IMR-90 (cell line): ENCODE data around the gene ADGRG6. TPM values are rescaled to one million over a fixed set of nuclear protein-coding genes. Genes with fewer than 3 reads are reported as not detected.

Source experiments
- ATAC-seq: fragments of 200-7000 bp; cut with Tn5 transposase; 2 replicates; pipeline ENCODE4 v1.9.1; 2020; ENCODE audit warnings: low read depth, mild to moderate bottlenecking, moderate library complexity
- BruUV-seq: library from RNA; stranded (reverse); fragments of 400-500 nt; replicated peaks from 2 replicates; lab custom pipeline; 2021; lab: Mats Ljungman, UMichigan
- CTCF ChIA-PET: fragments of 300-600 bp; formaldehyde crosslinking; extraction: SDS; loops from one replicate; lab custom pipeline; 2021; ENCODE audit warnings: antibody characterized with exemption; lab: Yijun Ruan, JAX
- POLR2A ChIA-PET: fragments of 300-600 bp; sonication (Branson Sonifier 250); formaldehyde crosslinking; loops from one replicate; lab custom pipeline; 2022; ENCODE audit warnings: antibody characterized with exemption; ENCODE audit not compliant: unreplicated experiment; lab: Charles Lee
- DNase-seq: peaks from one replicate; pipeline ENCODE4 v3.0.0; 2013
- H2AFZ ChIP-seq: replicated peaks from 2 replicates; pipeline ENCODE3; 2013; ENCODE audit warnings: low read length, mild to moderate bottlenecking; ENCODE audit not compliant: poor library complexity
- H2AK5ac ChIP-seq: 2 replicates; pipeline ENCODE4 v1.6.1; 2013; ENCODE audit warnings: low read depth, low read length, inconsistent platforms
- H2AK9ac ChIP-seq: replicated peaks from 2 replicates; pipeline ENCODE3; 2013; ENCODE audit warnings: mild to moderate bottlenecking, low read depth, low read length, moderate library complexity; ENCODE audit not compliant: poor library complexity
- H2BK120ac ChIP-seq: 2 replicates; pipeline ENCODE4 v1.6.1; 2013; ENCODE audit warnings: low read depth, low read length, inconsistent platforms
- H2BK15ac ChIP-seq: 3 replicates; pipeline ENCODE4 v1.6.1; 2013; ENCODE audit warnings: low read depth, low read length, inconsistent platforms
- H2BK20ac ChIP-seq: 2 replicates; pipeline ENCODE4 v1.6.1; 2013; ENCODE audit warnings: low read depth, mild to moderate bottlenecking, inconsistent platforms, low read length, moderate library complexity
- H2BK5ac ChIP-seq: 2 replicates; pipeline ENCODE4 v1.6.1; 2013; ENCODE audit warnings: mild to moderate bottlenecking, low read depth, low read length, inconsistent platforms; ENCODE audit not compliant: poor library complexity, severe bottlenecking
- H3K14ac ChIP-seq: replicated peaks from 2 replicates; pipeline ENCODE4 v1.6.1; 2013; ENCODE audit warnings: low read depth, low read length, inconsistent platforms
- H3K18ac ChIP-seq: 2 replicates; pipeline ENCODE4 v1.6.1; 2013; ENCODE audit warnings: low read depth, low read length, control low read depth
- H3K23ac ChIP-seq: 2 replicates; pipeline ENCODE4 v1.6.1; 2013; ENCODE audit warnings: low read depth, low read length, inconsistent platforms
- H3K27ac ChIP-seq: 2 replicates; pipeline ENCODE4 v1.5.1; 2013; ENCODE audit warnings: mild to moderate bottlenecking, control low read depth, low read length; ENCODE audit not compliant: insufficient read depth
- H3K27me3 ChIP-seq: 2 replicates; pipeline ENCODE4 v1.6.1; 2013; ENCODE audit warnings: low read length; ENCODE audit not compliant: control insufficient read depth, insufficient read depth
- H3K36me3 ChIP-seq: 2 replicates; pipeline ENCODE4 v1.6.1; 2013; ENCODE audit warnings: low read length, mixed read lengths; ENCODE audit not compliant: control insufficient read depth, insufficient read depth
- H3K4ac ChIP-seq: 2 replicates; pipeline ENCODE4 v1.6.1; 2013; ENCODE audit warnings: low read depth, low read length, inconsistent platforms
- H3K4me1 ChIP-seq: 2 replicates; pipeline ENCODE4 v1.6.1; 2013; ENCODE audit warnings: low read length, mixed read lengths; ENCODE audit not compliant: control insufficient read depth, insufficient read depth
- H3K4me2 ChIP-seq: 2 replicates; pipeline ENCODE4 v1.6.1; 2013; ENCODE audit warnings: low read depth, mild to moderate bottlenecking, control low read depth, low read length, moderate library complexity
- H3K4me3 ChIP-seq: 2 replicates; pipeline ENCODE4 v1.5.1; 2013; ENCODE audit warnings: low read depth, mild to moderate bottlenecking, control low read depth, low read length, moderate library complexity; ENCODE audit not compliant: insufficient read depth
- H3K56ac ChIP-seq: 2 replicates; pipeline ENCODE4 v1.6.1; 2013; ENCODE audit warnings: low read length, inconsistent platforms; ENCODE audit not compliant: insufficient read depth; ENCODE audit errors: extremely low read depth
- H3K79me1 ChIP-seq, 2 experiments: 2 replicates each; pipeline ENCODE4 v1.6.1; 2013; ENCODE audit warnings: low read length in 2 of 2, inconsistent platforms in 1 of 2, low read depth in 1 of 2
- H3K9ac ChIP-seq: 2 replicates; pipeline ENCODE4 v1.6.1; 2013; ENCODE audit warnings: low read depth, low read length, control low read depth
- H3K9me1 ChIP-seq: 2 replicates; pipeline ENCODE4 v1.6.1; 2013; ENCODE audit warnings: low read length, inconsistent platforms; ENCODE audit not compliant: insufficient read depth
- H3K9me3 ChIP-seq: 2 replicates; pipeline ENCODE4 v1.6.1; 2013; ENCODE audit warnings: low read length; ENCODE audit not compliant: control insufficient read depth, insufficient read depth
- H4K20me1 ChIP-seq: 2 replicates; pipeline ENCODE4 v1.6.1; 2013; ENCODE audit warnings: low read length, inconsistent platforms; ENCODE audit not compliant: insufficient read depth
- H4K5ac ChIP-seq: 2 replicates; pipeline ENCODE4 v1.6.1; 2013; ENCODE audit warnings: mild to moderate bottlenecking, low read depth, low read length, control low read depth
- H4K8ac ChIP-seq, 2 experiments: 2 replicates each; pipeline ENCODE4 v1.6.1; 2013; ENCODE audit warnings: low read depth in 2 of 2, low read length in 2 of 2, control low read depth in 1 of 2, inconsistent platforms in 1 of 2
- H4K91ac ChIP-seq: 2 replicates; pipeline ENCODE4 v1.6.1; 2013; ENCODE audit warnings: low read depth, low read length, inconsistent platforms; ENCODE audit not compliant: insufficient read depth
- BHLHE40 ChIP-seq: fragments of 150-350 bp; IDR thresholded peaks from 2 replicates; pipeline ENCODE4 v1.6.1; 2016; ENCODE audit warnings: mild to moderate bottlenecking, low read depth, low read length
- CEBPB ChIP-seq: IDR thresholded peaks from 2 replicates; pipeline ENCODE4 v1.6.1; 2012; ENCODE audit warnings: low read depth, low read length, improper control_type of control experiment
- CHD1 ChIP-seq: IDR thresholded peaks from 2 replicates; pipeline ENCODE4 v1.6.1; 2012; ENCODE audit warnings: low read depth, low read length, improper control_type of control experiment
- FOS ChIP-seq: fragments of 150-350 bp; IDR thresholded peaks from 2 replicates; pipeline ENCODE4 v1.6.1; 2016; ENCODE audit warnings: low read depth, low read length
- MAFK ChIP-seq: IDR thresholded peaks from 2 replicates; pipeline ENCODE4 v1.6.1; 2012; ENCODE audit warnings: low read depth, low read length, improper control_type of control experiment
- MXI1 ChIP-seq: IDR thresholded peaks from 2 replicates; pipeline ENCODE4 v1.6.1; 2012; ENCODE audit warnings: low read depth, mild to moderate bottlenecking, low read length, moderate library complexity, borderline replicate concordance
- POLR2A ChIP-seq: IDR thresholded peaks from 2 replicates; pipeline ENCODE4 v1.6.1; 2012; ENCODE audit warnings: mild to moderate bottlenecking, low read depth, low read length
- RAD21 ChIP-seq: IDR thresholded peaks from 2 replicates; pipeline ENCODE4 v1.6.1; 2012; ENCODE audit warnings: low read length, improper control_type of control experiment
- RFX5 ChIP-seq: IDR thresholded peaks from 2 replicates; pipeline ENCODE4 v1.8.0; 2012; ENCODE audit warnings: low read depth, mild to moderate bottlenecking, low read length, moderate library complexity
- WGBS, 2 experiments: methylation state at CpG; one replicate each; pipeline versions ENCODE4 v1.1.5 to v1.1.7; 2013; ENCODE audit warnings: missing lambda C conversion rate in 2 of 2; ENCODE audit not compliant: insufficient read length in 1 of 2; ENCODE audit errors: extremely low coverage in 2 of 2; 5-methylcytosine and 5-hydroxymethylcytosine counted together
- dilution Hi-C: fragments of 300-500 bp; cut with HindIII; formaldehyde crosslinking; loops from one replicate; pipeline ENCODE4 v1.14.3; 2018; ENCODE audit warnings: low sequenced_read_pairs; ENCODE audit not compliant: unreplicated experiment
- in situ Hi-C: fragments of 300-500 bp; cut with MboI; formaldehyde crosslinking; loops from 3 replicates; pipeline ENCODE4 v1.14.3; 2019; ENCODE audit warnings: low sequenced_read_pairs, inconsistent platforms, mixed read lengths
- intact Hi-C: fragments of 100-400 bp; cut with micrococcal nuclease; formaldehyde crosslinking; loops from 2 replicates; pipeline ENCODE4 v1.10.0; 2022
- polyA plus RNA-seq, 3 experiments: library from polyadenylated mRNA; depleted of rRNA; stranded (reverse); fragments of >200 nt; gene quantifications; 2 replicates each; pipeline ENCODE4 v1.2.3, GENCODE V29; 2012; ENCODE audit warnings: low replicate concordance in 1 of 3
- total RNA-seq: library from RNA; depleted of rRNA; stranded (reverse); fragments of >200 nt; gene quantifications from 2 replicates; pipeline ENCODE4 v1.2.3, GENCODE V29; 2012
- TF ChIP-seq, protein P1 (sequence below): fragments of 150-350 bp; IDR thresholded peaks from 2 replicates; pipeline ENCODE4 v1.6.1; 2016; ENCODE audit warnings: low read depth, mild to moderate bottlenecking, low read length, moderate library complexity, borderline replicate concordance
- TF ChIP-seq, protein P2 (sequence below): fragments of 150-350 bp; IDR thresholded peaks from 2 replicates; pipeline ENCODE4 v1.6.1; 2017; ENCODE audit warnings: mild to moderate bottlenecking, antibody characterized with exemption, low read length, low read depth

The ADGRG6 gene
- total and polyA plus RNA-seq, 2 of the 4 experiments (the other 2 are of a cell fraction) = 10.0 to 20.3 TPM

DNA sequence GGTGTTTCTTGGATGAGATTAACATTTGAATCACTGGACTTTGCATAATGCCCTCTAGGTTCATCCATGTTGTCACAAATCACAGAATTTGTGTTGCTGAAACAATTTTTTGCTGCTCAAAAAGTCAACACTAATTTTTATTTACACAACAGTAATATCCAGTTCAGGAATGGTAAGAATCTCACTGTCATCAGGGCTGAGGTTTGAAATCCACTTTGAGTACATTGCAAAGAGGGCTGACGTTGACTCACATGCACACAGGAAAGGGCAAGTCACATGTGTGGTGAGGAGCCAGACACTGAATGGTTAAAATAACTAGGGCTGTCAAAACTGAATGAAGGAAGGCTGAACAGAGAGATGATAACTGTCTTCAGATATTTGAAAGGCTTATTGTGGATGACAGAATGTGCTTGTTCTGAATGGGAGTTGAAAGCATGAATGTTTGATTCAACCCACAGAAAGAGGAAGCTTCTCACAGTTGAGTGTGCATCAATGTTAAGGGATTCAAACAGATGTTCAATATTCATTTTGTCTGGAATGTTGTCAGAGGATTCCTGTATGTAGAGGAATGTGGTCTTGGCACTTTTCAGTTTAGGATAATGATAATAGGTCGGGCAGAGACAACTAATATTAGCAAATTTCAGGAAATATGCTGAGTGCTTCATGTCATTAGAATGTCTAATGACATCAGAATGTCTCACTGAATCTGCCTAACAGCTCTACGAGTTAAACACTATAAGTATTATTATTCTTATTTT lies 3.6 kb upstream of the ADGRG6 start:
- no peak for TF ChIP-seq CHD1
- 0 out of 2 replicates have a peak, but pooled peaks have one; percentile 11 for TF ChIP-seq MAFK
- peak; percentile 80; the same call in 1 of the 2 replicates for TF ChIP-seq MXI1
- no peak for TF ChIP-seq RFX5
- TF ChIP-seq, protein P1, sequence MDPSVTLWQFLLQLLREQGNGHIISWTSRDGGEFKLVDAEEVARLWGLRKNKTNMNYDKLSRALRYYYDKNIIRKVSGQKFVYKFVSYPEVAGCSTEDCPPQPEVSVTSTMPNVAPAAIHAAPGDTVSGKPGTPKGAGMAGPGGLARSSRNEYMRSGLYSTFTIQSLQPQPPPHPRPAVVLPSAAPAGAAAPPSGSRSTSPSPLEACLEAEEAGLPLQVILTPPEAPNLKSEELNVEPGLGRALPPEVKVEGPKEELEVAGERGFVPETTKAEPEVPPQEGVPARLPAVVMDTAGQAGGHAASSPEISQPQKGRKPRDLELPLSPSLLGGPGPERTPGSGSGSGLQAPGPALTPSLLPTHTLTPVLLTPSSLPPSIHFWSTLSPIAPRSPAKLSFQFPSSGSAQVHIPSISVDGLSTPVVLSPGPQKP = no peak
- TF ChIP-seq, protein P2, sequence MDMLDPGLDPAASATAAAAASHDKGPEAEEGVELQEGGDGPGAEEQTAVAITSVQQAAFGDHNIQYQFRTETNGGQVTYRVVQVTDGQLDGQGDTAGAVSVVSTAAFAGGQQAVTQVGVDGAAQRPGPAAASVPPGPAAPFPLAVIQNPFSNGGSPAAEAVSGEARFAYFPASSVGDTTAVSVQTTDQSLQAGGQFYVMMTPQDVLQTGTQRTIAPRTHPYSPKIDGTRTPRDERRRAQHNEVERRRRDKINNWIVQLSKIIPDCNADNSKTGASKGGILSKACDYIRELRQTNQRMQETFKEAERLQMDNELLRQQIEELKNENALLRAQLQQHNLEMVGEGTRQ = peak; percentile 69
- peak; percentile 72 for TF ChIP-seq BHLHE40
- no peak for TF ChIP-seq POLR2A
- no peak for TF ChIP-seq FOS
- no peak for TF ChIP-seq RAD21
- TF ChIP-seq CEBPB = peak; percentile 39; the same call in 1 of the 2 replicates
- POLR2A ChIA-PET = no interaction called here
- peak overlapping the region; percentile 17; the same call in 1 of the 2 replicates for H3K4ac ChIP-seq
- in situ Hi-C loops (no loop called here), intact Hi-C loops (loop anchor here (5.0 kb wide), 1 partner anchor 61 kb away; no protein-coding TSS in a partner anchor), dilution Hi-C loops (no loop called here)
- H2BK15ac ChIP-seq = no peak overlapping the region; the same call in 2 of the 3 replicates
- H4K8ac ChIP-seq = peak overlapping the region in 1 of 2 experiments; percentile 6; a peak in 1 of 4 replicates
- peak overlapping the region; percentile 22; the same call in 1 of the 2 replicates for H3K18ac ChIP-seq
- CTCF ChIA-PET = interaction anchor here (0.7 to 0.8 kb wide), 2 partner anchors 10 to 59 kb away, joined by 3 read pairs; no protein-coding TSS in a partner anchor
- 0% methylated on average over 1 of the region's 3 CpGs; no CpG with 5 or more reads in 1 of the 2 experiments for WGBS, 2 experiments
- H4K5ac ChIP-seq = no peak overlapping the region
- no TSS peak for BruUV-seq
- no peak overlapping the region for H2AK5ac ChIP-seq
- H2BK20ac ChIP-seq = peak overlapping the region; percentile 16; the same call in 1 of the 2 replicates
- no peaks in the 10 kb centered on the region for H3K27me3 ChIP-seq
- peak; percentile 85 for DNase-seq
- peak overlapping the region; percentile 68 for H2BK5ac ChIP-seq
- H3K9ac ChIP-seq = no peak overlapping the region
- no peaks in the 10 kb centered on the region for H3K36me3 ChIP-seq
- peak; percentile 50 for ATAC-seq
- no peak overlapping the region for H3K23ac ChIP-seq
- no peaks in the 10 kb centered on the region for H3K9me1 ChIP-seq
- H3K4me2 ChIP-seq = peak overlapping the region; percentile 19; the same call in 1 of the 2 replicates
- H3K4me3 ChIP-seq = no peak overlapping the region
- no peaks in the 10 kb centered on the region for H3K9me3 ChIP-seq
- H3K79me1 ChIP-seq = peaks cover 9 to 16% of the 10 kb centered on the region in 2 experiments; a peak in 3 of 4 replicates
- H3K14ac ChIP-seq = no peak overlapping the region
- H4K91ac ChIP-seq = no peak overlapping the region
- H2BK120ac ChIP-seq = peak overlapping the region; percentile 6
- H2AFZ ChIP-seq = no peak overlapping the region
- H4K20me1 ChIP-seq = no peaks in the 10 kb centered on the region
- peak overlapping the region; percentile 35; the same call in 1 of the 2 replicates for H3K27ac ChIP-seq
- no peak overlapping the region for H2AK9ac ChIP-seq
- peaks cover 3% of the 10 kb centered on the region; the same call in 1 of the 2 replicates for H3K4me1 ChIP-seq
- H3K56ac ChIP-seq = no peak overlapping the region
